ENCODE results near the gene LPGAT1. TPM values are rescaled to one million over a fixed set of nuclear protein-coding genes. Genes with fewer than 3 reads are reported as not detected.
A peak's percentile ranks its signal among the peaks of the same experiment; 100 is the strongest.

The LPGAT1 gene
- total and polyA plus RNA-seq, 2 of the 13 experiments (the other 11 are each of a cell fraction or from before 2014, with no cell fraction given), result 12.1 to 48.3 TPM

DNA sequence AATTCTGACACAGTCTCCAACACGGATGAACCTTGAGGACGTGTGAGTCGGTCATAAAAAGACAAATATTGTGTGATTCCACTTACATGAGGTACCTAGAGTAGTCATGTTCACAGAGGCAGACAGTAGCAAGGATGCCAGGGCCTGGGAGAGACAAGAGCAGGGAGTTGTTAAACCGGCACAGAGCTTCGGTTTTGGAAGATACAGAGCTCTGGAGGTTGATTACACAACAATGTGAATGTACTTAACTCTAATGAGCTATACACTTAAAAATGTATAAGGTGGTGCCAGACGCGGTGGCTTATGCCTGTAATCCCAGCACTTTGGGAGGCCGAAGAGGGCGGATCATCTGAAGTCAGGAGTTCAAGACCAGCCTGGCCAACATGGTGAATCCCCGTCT lies 117.3 kb downstream of the LPGAT1 start:
- TF ChIP-seq CEBPB (IDR thresholded peaks at IDR 0.05; ENCODE audit: borderline replicate concordance, low read depth, low read length) (0 out of 2 replicates have a peak, but pooled peaks have one; percentile 3), ZNF788 (CRISPR knock-in tag; IDR thresholded peaks at IDR 0.05; ENCODE audit: borderline replicate concordance) (no peak)
- no peaks in the 10 kb centered on the region for H4K20me1 ChIP-seq (ENCODE audit: insufficient read depth, low read length)
- WGBS (ENCODE audit: low lambda C conversion rate), result 58% methylated on average over 10 of the region's 10 CpGs
- H3K4me3 ChIP-seq (replicated peaks in 1 of 3; ENCODE audit: insufficient read depth in 1 of 3, low read depth in 2 of 3, low read length in 3 of 3), result no peak overlapping the region
- intact Hi-C loops (cut with micrococcal nuclease; ENCODE audit: unreplicated experiment) (no loop called here), in situ Hi-C loops (cut with HindIII; ENCODE audit: extremely low pct_ligation_motif_present, low pct_unique_long_range_greater_than_20kb) (no loop called here)
- ATAC-seq (no peak), FAIRE-seq (no peak), DNase-seq (ENCODE audit: low spot score) (no peak)
- H3K9ac ChIP-seq (ENCODE audit: insufficient read depth, low read depth, low read length), result no peak overlapping the region
- no peaks in the 10 kb centered on the region for H3K79me2 ChIP-seq (ENCODE audit: insufficient read depth, low read length)
- POLR2A ChIA-PET, result no interaction called here
- no peak overlapping the region for H3K27ac ChIP-seq (ENCODE audit: extremely low read length, insufficient read depth, low read length)
- peak overlapping the region; percentile 23 for H2AFZ ChIP-seq (ENCODE audit: low read length)
- H3K9me3 ChIP-seq (ENCODE audit: low read length), result no peaks in the 10 kb centered on the region
- H3K4me2 ChIP-seq (ENCODE audit: low read depth, low read length), result no peak overlapping the region
- CTCF ChIA-PET (ENCODE audit: low intra/inter-chr PET ratio, low total read pairs), result no interaction called here
- BruUV-seq (replicated peaks), result no TSS peak
- no peaks in the 10 kb centered on the region; a peak in 1 of 5 replicates for H3K27me3 ChIP-seq (ENCODE audit: control insufficient read depth in 1 of 2, insufficient read depth in 2 of 2, low read length in 2 of 2)
- no peaks in the 10 kb centered on the region for H3K36me3 ChIP-seq (replicated peaks in 1 of 2; ENCODE audit: control insufficient read depth in 1 of 2, insufficient read depth in 2 of 2, low read length in 2 of 2)
- H3K4me1 ChIP-seq (ENCODE audit: insufficient read depth, low read length), result peaks cover 15% of the 10 kb centered on the region

GRCh38 chr1:211711315-211711705 lies 119.3 kb downstream of the LPGAT1 start:
- Histone ChIP-seq H3K27me3 (ENCODE audit: control insufficient read depth in 1 of 2, insufficient read depth in 2 of 2, low read length in 2 of 2) (no peaks in the 10 kb centered on the region; a peak in 1 of 5 replicates), H3K27ac (ENCODE audit: extremely low read length, insufficient read depth, low read length) (no peak overlapping the region), H3K4me3 (replicated peaks in 1 of 3; ENCODE audit: insufficient read depth in 1 of 3, low read depth in 2 of 3, low read length in 3 of 3) (peak overlapping the region in 1 of 3 experiments; percentile 11; a peak in 1 of 6 replicates), H3K9ac (ENCODE audit: insufficient read depth, low read depth, low read length) (no peak overlapping the region), H3K36me3 (replicated peaks in 1 of 2; ENCODE audit: control insufficient read depth in 1 of 2, insufficient read depth in 2 of 2, low read length in 2 of 2) (no peaks in the 10 kb centered on the region), H3K4me1 (ENCODE audit: insufficient read depth, low read length) (peaks cover 15% of the 10 kb centered on the region), H3K4me2 (ENCODE audit: low read depth, low read length) (peak overlapping the region; percentile 40), H3K9me3 (ENCODE audit: low read length) (no peaks in the 10 kb centered on the region), H2AFZ (ENCODE audit: low read length) (no peak overlapping the region), H3K79me2 (ENCODE audit: insufficient read depth, low read length) (no peaks in the 10 kb centered on the region), H4K20me1 (ENCODE audit: insufficient read depth, low read length) (no peaks in the 10 kb centered on the region)
- in situ Hi-C loops (cut with HindIII; ENCODE audit: extremely low pct_ligation_motif_present, low pct_unique_long_range_greater_than_20kb), result no loop called here
- POLR2A ChIA-PET, result interaction anchor here (1.5 kb wide), 2 partner anchors 11 to 12 kb away, joined by 3 to 4 read pairs; no protein-coding TSS in a partner anchor
- ATAC-seq, result no peak
- CTCF ChIA-PET (ENCODE audit: low intra/inter-chr PET ratio, low total read pairs), result no interaction called here
- 61% methylated on average over 4 of the region's 4 CpGs for WGBS (ENCODE audit: low lambda C conversion rate)
- no peak for TF ChIP-seq MTF2 (CRISPR knock-in tag; IDR thresholded peaks at IDR 0.05; ENCODE audit: borderline replicate concordance)
- peak; percentile 29 for TF ChIP-seq ZNF687 (CRISPR knock-in tag; IDR thresholded peaks at IDR 0.05)
- intact Hi-C loops (cut with micrococcal nuclease; ENCODE audit: unreplicated experiment), result no loop called here
- no peak for DNase-seq (ENCODE audit: low spot score)
- no TSS peak for BruUV-seq (replicated peaks)
- FAIRE-seq, result no peak

Data from HepG2 (cell line).